ENCODE data around the gene TBC1D22A.

TBC1D22A gene

GRCh38 chr22:46793497-46793896 lies 31.0 kb downstream of the TBC1D22A start:
- DNase-seq (ENCODE audit: low read depth), result no peak
- no peak overlapping the region for H3K4me3 ChIP-seq (ENCODE audit: low read depth, low read length)
- no peak for TF ChIP-seq CTCF (IDR thresholded peaks at IDR 0.05; ENCODE audit: control insufficient read depth, extremely low read depth, insufficient read depth)

- H3K4me3 ChIP-seq (ENCODE audit: low read depth, low read length), result no peak overlapping the region
- no peak for TF ChIP-seq CTCF (IDR thresholded peaks at IDR 0.05; ENCODE audit: control insufficient read depth, extremely low read depth, insufficient read depth)
- DNase-seq (ENCODE audit: low read depth), result no peak
Observed at GRCh38 chr22:46794067-46794466, 31.6 kb downstream of the TBC1D22A start.

GRCh38 chr22:46794491-46794890 lies 32.0 kb downstream of the TBC1D22A start:
- no peak for DNase-seq (ENCODE audit: low read depth)
- H3K4me3 ChIP-seq (ENCODE audit: low read depth, low read length), result no peak overlapping the region
- no peak for TF ChIP-seq CTCF (IDR thresholded peaks at IDR 0.05; ENCODE audit: control insufficient read depth, extremely low read depth, insufficient read depth)

GRCh38 chr22:46795140-46795539 lies 32.7 kb downstream of the TBC1D22A start:
- DNase-seq (ENCODE audit: low read depth), result no peak
- TF ChIP-seq CTCF (IDR thresholded peaks at IDR 0.05; ENCODE audit: control insufficient read depth, extremely low read depth, insufficient read depth), result no peak

GRCh38 chr22:46795845-46796565 lies 33.6 kb downstream of the TBC1D22A start:
- no peak overlapping the region for H3K4me3 ChIP-seq (ENCODE audit: low read depth, low read length)
- no peak for DNase-seq (ENCODE audit: low read depth)
- no peak for TF ChIP-seq CTCF (IDR thresholded peaks at IDR 0.05; ENCODE audit: control insufficient read depth, extremely low read depth, insufficient read depth)

More at GRCh38 chr22:46795140-46795539, 32.7 kb downstream of the TBC1D22A start:
- no peak overlapping the region for H3K4me3 ChIP-seq (ENCODE audit: low read depth, low read length)

- no peak for TF ChIP-seq CTCF (IDR thresholded peaks at IDR 0.05; ENCODE audit: control insufficient read depth, extremely low read depth, insufficient read depth)
- DNase-seq (ENCODE audit: low read depth), result no peak
- H3K4me3 ChIP-seq (ENCODE audit: low read depth, low read length), result no peak overlapping the region
Observed at GRCh38 chr22:46796566-46797195, 34.2 kb downstream of the TBC1D22A start.
